ENCODE data around the gene NXT1.

DNA sequence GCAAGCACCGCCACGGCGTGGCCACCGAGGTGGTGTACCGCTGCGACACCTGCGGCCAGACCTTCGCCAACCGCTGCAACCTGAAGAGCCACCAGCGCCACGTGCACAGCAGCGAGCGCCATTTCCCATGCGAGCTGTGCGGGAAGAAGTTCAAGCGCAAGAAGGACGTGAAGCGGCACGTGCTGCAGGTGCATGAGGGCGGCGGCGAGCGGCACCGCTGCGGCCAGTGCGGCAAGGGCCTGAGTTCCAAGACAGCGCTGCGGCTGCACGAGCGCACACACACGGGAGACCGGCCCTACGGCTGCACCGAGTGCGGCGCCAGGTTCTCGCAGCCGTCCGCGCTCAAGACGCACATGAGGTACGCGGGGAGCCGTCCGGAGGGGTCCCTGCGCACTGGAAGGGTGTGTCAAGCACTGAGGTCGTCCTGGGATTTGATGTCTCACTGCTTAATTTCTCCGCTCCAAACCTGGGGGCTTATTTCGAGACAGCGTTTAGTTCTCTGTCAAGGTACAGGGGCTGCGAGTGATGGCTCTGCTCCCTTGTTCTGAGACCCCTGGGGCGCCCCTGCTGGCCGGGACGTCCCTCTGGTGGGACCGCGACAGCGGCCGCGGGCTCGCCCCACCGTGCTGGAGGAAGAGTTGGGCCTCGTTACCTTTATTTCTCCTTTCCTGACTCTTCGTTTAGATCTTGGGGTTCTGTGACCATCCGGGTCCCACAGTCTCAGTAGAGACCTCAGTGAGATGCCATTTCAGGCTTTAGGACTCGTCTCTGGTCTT lies 15.0 kb downstream of the NXT1 start:
- TF ChIP-seq, protein P1, sequence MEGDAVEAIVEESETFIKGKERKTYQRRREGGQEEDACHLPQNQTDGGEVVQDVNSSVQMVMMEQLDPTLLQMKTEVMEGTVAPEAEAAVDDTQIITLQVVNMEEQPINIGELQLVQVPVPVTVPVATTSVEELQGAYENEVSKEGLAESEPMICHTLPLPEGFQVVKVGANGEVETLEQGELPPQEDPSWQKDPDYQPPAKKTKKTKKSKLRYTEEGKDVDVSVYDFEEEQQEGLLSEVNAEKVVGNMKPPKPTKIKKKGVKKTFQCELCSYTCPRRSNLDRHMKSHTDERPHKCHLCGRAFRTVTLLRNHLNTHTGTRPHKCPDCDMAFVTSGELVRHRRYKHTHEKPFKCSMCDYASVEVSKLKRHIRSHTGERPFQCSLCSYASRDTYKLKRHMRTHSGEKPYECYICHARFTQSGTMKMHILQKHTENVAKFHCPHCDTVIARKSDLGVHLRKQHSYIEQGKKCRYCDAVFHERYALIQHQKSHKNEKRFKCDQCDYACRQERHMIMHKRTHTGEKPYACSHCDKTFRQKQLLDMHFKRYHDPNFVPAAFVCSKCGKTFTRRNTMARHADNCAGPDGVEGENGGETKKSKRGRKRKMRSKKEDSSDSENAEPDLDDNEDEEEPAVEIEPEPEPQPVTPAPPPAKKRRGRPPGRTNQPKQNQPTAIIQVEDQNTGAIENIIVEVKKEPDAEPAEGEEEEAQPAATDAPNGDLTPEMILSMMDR (IDR thresholded peaks at IDR 0.05): no peak
- no peak for TF ChIP-seq POLR2A (IDR thresholded peaks at IDR 0.05)
